Osteoblast (primary cell): ENCODE results near the gene ATP5F1E. TPM values are rescaled to one million over a fixed set of nuclear protein-coding genes. Genes with fewer than 3 reads are reported as not detected.

Experiments used
- DNase-seq: peaks from one replicate; pipeline ENCODE4 v3.0.0; 2011; ENCODE audit warnings: low spot score, mixed read lengths; ENCODE audit not compliant: insufficient read length; ENCODE audit errors: missing footprints
- H2AFZ ChIP-seq: 2 replicates; pipeline ENCODE4 v1.6.0; 2011; ENCODE audit warnings: mild to moderate bottlenecking, low read length
- H3K27ac ChIP-seq: 2 replicates; pipeline ENCODE4 v1.5.1; 2011; ENCODE audit warnings: mild to moderate bottlenecking, low read depth, low read length, moderate library complexity
- H3K27me3 ChIP-seq: 2 replicates; pipeline ENCODE4 v1.6.0; 2012; ENCODE audit warnings: mild to moderate bottlenecking, control low read depth, inconsistent platforms, low read length, moderate library complexity; ENCODE audit not compliant: insufficient read depth
- H3K36me3 ChIP-seq: 2 replicates; pipeline ENCODE4 v1.5.1; 2011; ENCODE audit warnings: mild to moderate bottlenecking, low read length, control low read depth, moderate library complexity; ENCODE audit not compliant: insufficient read depth
- H3K4me1 ChIP-seq: 2 replicates; pipeline ENCODE4 v1.5.1; 2011; ENCODE audit warnings: mild to moderate bottlenecking, low read length, control low read depth, moderate library complexity; ENCODE audit not compliant: insufficient read depth
- H3K4me2 ChIP-seq: 2 replicates; pipeline ENCODE4 v1.6.0; 2011; ENCODE audit warnings: mild to moderate bottlenecking, low read length; ENCODE audit not compliant: insufficient read depth
- H3K4me3 ChIP-seq: fragments of 200-600 bp; sonication (generic); 3 replicates; pipeline ENCODE4 v1.5.1; 2012; ENCODE audit warnings: mild to moderate bottlenecking, low read length, inconsistent platforms; ENCODE audit not compliant: insufficient read depth
- H3K79me2 ChIP-seq: 2 replicates; pipeline ENCODE4 v1.6.0; 2012; ENCODE audit warnings: mild to moderate bottlenecking, low read length, control low read depth, inconsistent platforms; ENCODE audit not compliant: insufficient read depth
- H3K9me3 ChIP-seq: 2 replicates; pipeline ENCODE4 v1.5.1; 2011; ENCODE audit warnings: low read depth, low read length, control low read depth
- H4K20me1 ChIP-seq: 2 replicates; pipeline ENCODE4 v1.6.0; 2012; ENCODE audit warnings: mild to moderate bottlenecking, low read length, control low read depth; ENCODE audit not compliant: insufficient read depth
- total RNA-seq: library from RNA; depleted of rRNA; stranded (reverse); fragments of >200 nt; gene quantifications from 2 replicates; pipeline ENCODE4 v1.2.3, GENCODE V29; 2012
- TF ChIP-seq, protein P1 (sequence below): IDR thresholded peaks from 2 replicates; pipeline ENCODE4 v1.5.1; 2011; ENCODE audit warnings: mild to moderate bottlenecking, low read depth, low read length, moderate library complexity; ENCODE audit errors: extremely low read depth

ATP5F1E gene
- total RNA-seq, 1 donor = 19.5 TPM

DNA sequence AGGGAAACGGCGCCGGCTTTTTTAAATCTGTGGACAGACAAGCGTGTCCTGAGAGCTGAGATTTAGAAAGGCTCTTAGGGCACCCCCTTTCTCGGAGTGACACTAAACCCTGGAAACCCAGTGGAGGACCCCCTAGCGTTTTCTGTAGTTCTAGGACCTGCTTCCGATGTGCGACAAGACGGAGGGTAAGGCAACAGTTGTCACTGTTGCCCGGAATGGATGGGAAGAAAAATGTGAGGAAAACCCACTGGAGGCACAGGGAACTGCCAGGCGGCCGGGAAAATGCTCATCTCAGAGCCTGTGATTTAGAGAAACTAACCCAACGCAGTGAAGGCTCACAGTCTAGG is 551 bp upstream of the ATP5F1E start:
- Histone ChIP-seq H2AFZ (peak overlapping the region; percentile 81), H3K9me3 (no peaks in the 10 kb centered on the region), H4K20me1 (peaks cover 18% of the 10 kb centered on the region), H3K4me3 (peak overlapping the region; percentile 88), H3K27me3 (no peaks in the 10 kb centered on the region), H3K36me3 (peaks cover 49% of the 10 kb centered on the region), H3K79me2 (peaks cover 62% of the 10 kb centered on the region), H3K27ac (peak overlapping the region; percentile 73), H3K4me1 (peaks cover 40% of the 10 kb centered on the region), H3K4me2 (peak overlapping the region; percentile 90)
- TF ChIP-seq, protein P1, sequence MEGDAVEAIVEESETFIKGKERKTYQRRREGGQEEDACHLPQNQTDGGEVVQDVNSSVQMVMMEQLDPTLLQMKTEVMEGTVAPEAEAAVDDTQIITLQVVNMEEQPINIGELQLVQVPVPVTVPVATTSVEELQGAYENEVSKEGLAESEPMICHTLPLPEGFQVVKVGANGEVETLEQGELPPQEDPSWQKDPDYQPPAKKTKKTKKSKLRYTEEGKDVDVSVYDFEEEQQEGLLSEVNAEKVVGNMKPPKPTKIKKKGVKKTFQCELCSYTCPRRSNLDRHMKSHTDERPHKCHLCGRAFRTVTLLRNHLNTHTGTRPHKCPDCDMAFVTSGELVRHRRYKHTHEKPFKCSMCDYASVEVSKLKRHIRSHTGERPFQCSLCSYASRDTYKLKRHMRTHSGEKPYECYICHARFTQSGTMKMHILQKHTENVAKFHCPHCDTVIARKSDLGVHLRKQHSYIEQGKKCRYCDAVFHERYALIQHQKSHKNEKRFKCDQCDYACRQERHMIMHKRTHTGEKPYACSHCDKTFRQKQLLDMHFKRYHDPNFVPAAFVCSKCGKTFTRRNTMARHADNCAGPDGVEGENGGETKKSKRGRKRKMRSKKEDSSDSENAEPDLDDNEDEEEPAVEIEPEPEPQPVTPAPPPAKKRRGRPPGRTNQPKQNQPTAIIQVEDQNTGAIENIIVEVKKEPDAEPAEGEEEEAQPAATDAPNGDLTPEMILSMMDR = peak; percentile 7
- no peak for DNase-seq

DNA sequence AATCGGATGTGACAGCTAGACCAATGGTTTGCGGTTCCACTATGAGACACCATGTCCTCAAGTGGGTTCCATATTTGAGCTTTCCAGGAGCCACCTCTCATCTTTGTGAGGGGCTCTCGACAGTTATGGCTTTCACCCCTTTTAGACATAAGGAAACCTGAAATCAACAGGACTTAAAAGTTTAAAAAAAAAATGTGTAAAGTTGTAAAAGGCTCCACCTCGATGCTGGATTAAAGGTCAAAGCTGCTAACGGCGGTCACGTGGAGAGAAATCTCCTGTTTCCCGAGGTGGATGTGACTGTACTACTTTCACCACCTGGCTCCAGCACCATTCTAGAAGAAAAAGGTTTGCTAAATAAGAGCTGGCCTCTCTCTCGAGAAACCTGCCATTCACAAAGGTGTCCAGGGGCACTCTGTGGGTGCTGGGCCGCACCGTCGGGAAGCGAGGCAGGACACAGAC is 542 bp downstream of the ATP5F1E start:
- Histone ChIP-seq H3K27ac (peak overlapping the region; percentile 78), H3K79me2 (peaks cover 63% of the 10 kb centered on the region), H2AFZ (peak overlapping the region; percentile 80), H3K4me1 (peaks cover 47% of the 10 kb centered on the region), H3K4me3 (peak overlapping the region; percentile 88), H3K27me3 (no peaks in the 10 kb centered on the region), H3K9me3 (no peaks in the 10 kb centered on the region), H4K20me1 (peaks cover 23% of the 10 kb centered on the region), H3K4me2 (peak overlapping the region; percentile 90), H3K36me3 (peaks cover 38% of the 10 kb centered on the region)
- TF ChIP-seq, protein P1 = no peak
- DNase-seq = no peak

DNA sequence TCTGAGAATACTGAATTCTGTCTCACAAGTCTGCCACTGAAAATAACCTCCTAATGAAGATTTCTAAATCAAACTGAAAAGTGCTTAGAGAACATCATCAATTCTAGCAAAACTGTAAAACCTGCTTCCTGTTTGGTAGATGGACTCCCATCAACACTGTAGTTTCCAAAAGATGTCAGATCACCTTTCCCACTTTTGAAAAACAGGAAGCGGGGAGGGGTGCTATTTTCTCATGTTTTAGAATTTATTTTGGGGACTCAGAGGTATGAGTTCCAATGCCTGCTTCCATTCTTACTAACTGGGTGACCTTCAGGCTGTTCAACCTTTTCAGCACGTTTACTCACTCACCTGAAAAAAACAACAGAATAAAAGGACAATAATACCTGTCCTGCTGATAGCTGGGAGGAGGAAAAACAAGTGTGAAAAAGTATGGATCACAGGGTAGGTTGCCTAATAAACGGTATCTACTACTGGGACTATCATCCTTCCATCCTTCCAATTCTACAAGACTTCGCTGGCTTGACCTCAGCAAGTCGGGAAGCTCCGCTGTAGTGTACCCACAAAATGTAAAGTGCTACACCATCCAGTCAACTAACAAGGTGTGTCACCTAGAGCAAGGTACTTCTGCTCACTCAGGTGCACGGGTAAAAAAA is 1.1 kb downstream of the ATP5F1E start:
- TF ChIP-seq, protein P1 = no peak

GRCh38 chr20:59028812-59029211 is 3.3 kb downstream of the ATP5F1E start:
- peaks cover 31% of the 10 kb centered on the region for H4K20me1 ChIP-seq

More for the DNA sequence above, 1.1 kb downstream of the ATP5F1E start:
- no peak overlapping the region for H2AFZ ChIP-seq
- H3K36me3 ChIP-seq = peaks cover 35% of the 10 kb centered on the region
- H3K4me3 ChIP-seq = peak overlapping the region; percentile 88
- H3K4me1 ChIP-seq = peaks cover 47% of the 10 kb centered on the region
- peak overlapping the region; percentile 90 for H3K4me2 ChIP-seq
- no peaks in the 10 kb centered on the region for H3K27me3 ChIP-seq
- DNase-seq = no peak
- H4K20me1 ChIP-seq = peaks cover 23% of the 10 kb centered on the region
- H3K27ac ChIP-seq = peak overlapping the region; percentile 78
- H3K9me3 ChIP-seq = no peaks in the 10 kb centered on the region
- H3K79me2 ChIP-seq = peaks cover 66% of the 10 kb centered on the region

More at GRCh38 chr20:59028812-59029211, 3.3 kb downstream of the ATP5F1E start:
- TF ChIP-seq, protein P1 = no peak
- Histone ChIP-seq H3K27ac (peak overlapping the region; percentile 52), H3K9me3 (no peaks in the 10 kb centered on the region), H3K79me2 (peaks cover 78% of the 10 kb centered on the region), H3K4me2 (peak overlapping the region; percentile 84), H3K4me1 (peaks cover 47% of the 10 kb centered on the region), H3K27me3 (no peaks in the 10 kb centered on the region), H3K36me3 (peaks cover 36% of the 10 kb centered on the region), H3K4me3 (peak overlapping the region; percentile 61), H2AFZ (no peak overlapping the region)
- DNase-seq = no peak
